H9 (cell line): ENCODE results near the gene IL12B. TPM values are rescaled to one million over a fixed set of nuclear protein-coding genes. Genes with fewer than 3 reads are reported as not detected.

Source experiments
- DNase-seq: peaks from one replicate; pipeline ENCODE4 v3.0.0-alpha.2; 2017
- H2AFZ ChIP-seq: one replicate; pipeline ENCODE4 v1.6.1; 2013; ENCODE audit warnings: mild to moderate bottlenecking, low read length, control low read depth, moderate library complexity
- H2AK5ac ChIP-seq: 2 replicates; pipeline ENCODE4 v1.6.1; 2013; ENCODE audit warnings: low read length, control low read depth, mixed read lengths; ENCODE audit not compliant: insufficient read length
- H2BK120ac ChIP-seq: one replicate; pipeline ENCODE4 v1.6.1; 2013; ENCODE audit warnings: low read depth, mild to moderate bottlenecking, low read length, control low read depth, inconsistent platforms; ENCODE audit not compliant: poor library complexity, severe bottlenecking
- H2BK12ac ChIP-seq: 2 replicates; pipeline ENCODE4 v1.6.1; 2013; ENCODE audit warnings: low read length, control low read depth, mixed read lengths, low read depth; ENCODE audit not compliant: insufficient read length
- H2BK15ac ChIP-seq: 2 replicates; pipeline ENCODE4 v1.6.1; 2013; ENCODE audit warnings: low read depth, low read length, control low read depth
- H2BK20ac ChIP-seq: one replicate; pipeline ENCODE4 v1.6.1; 2013; ENCODE audit warnings: low read depth, mild to moderate bottlenecking, low read length, control low read depth, inconsistent platforms; ENCODE audit not compliant: poor library complexity, severe bottlenecking
- H2BK5ac ChIP-seq: 2 replicates; pipeline ENCODE4 v1.6.1; 2013; ENCODE audit warnings: low read length, control low read depth, mixed read lengths; ENCODE audit not compliant: insufficient read length
- H3K14ac ChIP-seq: 2 replicates; pipeline ENCODE4 v1.6.1; 2013; ENCODE audit warnings: low read length, control low read depth; ENCODE audit not compliant: insufficient read depth
- H3K18ac ChIP-seq: 2 replicates; pipeline ENCODE4 v1.6.1; 2013; ENCODE audit warnings: low read depth, mild to moderate bottlenecking, mixed read lengths, low read length, control low read depth; ENCODE audit not compliant: insufficient read length
- H3K23ac ChIP-seq: 2 replicates; pipeline ENCODE4 v1.6.1; 2013; ENCODE audit warnings: low read length, control low read depth, mixed read lengths, low read depth; ENCODE audit not compliant: insufficient read length
- H3K23me2 ChIP-seq: 2 replicates; pipeline ENCODE4 v1.6.1; 2013; ENCODE audit warnings: low read depth, mild to moderate bottlenecking, mixed read lengths, low read length, control low read depth; ENCODE audit not compliant: insufficient read length, poor library complexity, severe bottlenecking
- H3K27ac ChIP-seq: 2 replicates; pipeline ENCODE4 v1.5.1; 2013; ENCODE audit warnings: low read length, control low read depth, mixed read lengths, low read depth; ENCODE audit not compliant: insufficient read length
- H3K27me3 ChIP-seq: 2 replicates; pipeline ENCODE4 v1.6.1; 2013; ENCODE audit warnings: low read length, control low read depth, inconsistent platforms; ENCODE audit not compliant: insufficient read depth
- H3K4ac ChIP-seq: 2 replicates; pipeline ENCODE4 v1.6.1; 2013; ENCODE audit warnings: low read depth, mild to moderate bottlenecking, control low read depth, inconsistent platforms, low read length, moderate library complexity
- H3K4me1 ChIP-seq: 2 replicates; pipeline ENCODE4 v1.6.1; 2013; ENCODE audit warnings: low read length, control low read depth, inconsistent platforms; ENCODE audit not compliant: insufficient read depth
- H3K4me2 ChIP-seq: 2 replicates; pipeline ENCODE4 v1.6.1; 2013; ENCODE audit warnings: low read length, control low read depth, mixed read lengths; ENCODE audit not compliant: insufficient read length, insufficient read depth
- H3K56ac ChIP-seq: 2 replicates; pipeline ENCODE4 v1.6.1; 2013; ENCODE audit warnings: low read depth, mild to moderate bottlenecking, mixed read lengths, low read length, control low read depth; ENCODE audit not compliant: insufficient read length
- H3K79me1 ChIP-seq: 2 replicates; pipeline ENCODE4 v1.6.1; 2013; ENCODE audit warnings: low read depth, mild to moderate bottlenecking, moderate library complexity, low read length, control low read depth, inconsistent platforms; ENCODE audit not compliant: insufficient read depth, poor library complexity, severe bottlenecking
- H3K79me2 ChIP-seq: 2 replicates; pipeline ENCODE4 v1.6.1; 2013; ENCODE audit warnings: low read length, control low read depth, inconsistent platforms; ENCODE audit not compliant: insufficient read depth
- H3K9ac ChIP-seq: 2 replicates; pipeline ENCODE4 v1.6.1; 2013; ENCODE audit warnings: low read length, control low read depth, mixed read lengths; ENCODE audit not compliant: insufficient read length; ENCODE audit errors: extremely low read depth
- H3K9me3 ChIP-seq: one replicate; pipeline ENCODE4 v1.6.1; 2013; ENCODE audit warnings: low read depth, low read length, inconsistent platforms; ENCODE audit not compliant: control insufficient read depth
- H3T11ph ChIP-seq: one replicate; pipeline ENCODE4 v1.6.1; 2013; ENCODE audit warnings: mild to moderate bottlenecking, low read length, control low read depth, inconsistent platforms
- H4K20me1 ChIP-seq: one replicate; pipeline ENCODE4 v1.6.1; 2013; ENCODE audit not compliant: control insufficient read depth, insufficient read length, insufficient read depth
- H4K5ac ChIP-seq: 2 replicates; pipeline ENCODE4 v1.6.1; 2013; ENCODE audit warnings: low read depth, mild to moderate bottlenecking, mixed read lengths, low read length, control low read depth; ENCODE audit not compliant: insufficient read length
- H4K8ac ChIP-seq: replicated peaks from 2 replicates; pipeline ENCODE4 v1.6.1; 2013; ENCODE audit warnings: low read length, control low read depth, mixed read lengths, low read depth; ENCODE audit not compliant: insufficient read length
- H4K91ac ChIP-seq: 2 replicates; pipeline ENCODE4 v1.6.1; 2013; ENCODE audit warnings: low read depth, mild to moderate bottlenecking, moderate library complexity, mixed read lengths, low read length, control low read depth; ENCODE audit not compliant: insufficient read length
- H3K27ac Mint-ChIP-seq, 3 experiments: 2 replicates in 2 of 3; 3 replicates in 1 of 3; pipeline ENCODE4 v1.8.0; 2020 to 2021; ENCODE audit warnings: mixed read lengths in 3 of 3, mild to moderate bottlenecking in 1 of 3, moderate library complexity in 1 of 3
- H3K27me3 Mint-ChIP-seq: 2 replicates; pipeline ENCODE4 v1.8.0; 2021; ENCODE audit warnings: low read depth, mild to moderate bottlenecking, moderate library complexity, mixed read lengths
- H3K36me3 Mint-ChIP-seq, 3 experiments: 2 replicates in 2 of 3; 3 replicates in 1 of 3; pipeline ENCODE4 v1.8.0; 2020 to 2021; ENCODE audit warnings: low read depth in 3 of 3, mixed read lengths in 3 of 3; ENCODE audit not compliant: insufficient read depth in 1 of 3
- H3K4me1 Mint-ChIP-seq, 2 experiments: 2 replicates each; pipeline ENCODE4 v1.8.0; 2020; ENCODE audit warnings: mixed read lengths in 2 of 2
- H3K4me3 Mint-ChIP-seq, 2 experiments: 2 replicates in 1 of 2; 3 replicates in 1 of 2; pipeline ENCODE4 v1.8.0; 2020 to 2021; ENCODE audit warnings: mild to moderate bottlenecking in 2 of 2, mixed read lengths in 2 of 2, moderate library complexity in 1 of 2
- H3K9me3 Mint-ChIP-seq, 2 experiments: 2 replicates in 1 of 2; 3 replicates in 1 of 2; pipeline ENCODE4 v1.8.0; 2020; ENCODE audit warnings: mild to moderate bottlenecking in 2 of 2, mixed read lengths in 2 of 2, moderate library complexity in 1 of 2
- CTCF ChIP-seq: fragments of 200-600 bp; sonication (generic); conservative IDR thresholded peaks from 3 replicates; pipeline ENCODE4 v1.8.0; 2021; ENCODE audit warnings: antibody characterized with exemption, mild to moderate bottlenecking
- WGBS: extraction: QIAGEN DNeasy Blood & Tissue Kit; methylation state at CpG from one replicate; pipeline ENCODE4 v1.1.7; 2013; ENCODE audit warnings: missing lambda C conversion rate, low lambda C conversion rate, mixed read lengths; ENCODE audit not compliant: insufficient read length; ENCODE audit errors: extremely low coverage; 5-methylcytosine and 5-hydroxymethylcytosine counted together
- total RNA-seq: library from RNA; stranded (reverse); gene quantifications from 2 replicates; pipeline ENCODE4 v1.2.1, GENCODE V29; 2021

IL12B gene
- total RNA-seq, 1 experiment from 2014 or later: not detected

GRCh38 chr5:159286420-159287035, 43.8 kb downstream of the IL12B start:
- no peak overlapping the region for H2AFZ ChIP-seq
- no peaks in the 10 kb centered on the region for H3K79me2 ChIP-seq
- no CpG with 5 or more reads among the region's 8 CpGs for whole genome bisulfite sequencing
- no peak overlapping the region for H2BK15ac ChIP-seq
- no peak overlapping the region for H2BK120ac ChIP-seq
- H3K27me3 ChIP-seq: no peaks in the 10 kb centered on the region
- no peak overlapping the region for H3K9ac ChIP-seq
- H3K27me3 Mint-ChIP-seq: no peaks in the 10 kb centered on the region
- H2AK5ac ChIP-seq: no peak overlapping the region
- H3K27ac ChIP-seq: no peak overlapping the region
- H2BK12ac ChIP-seq: no peak overlapping the region
- no peaks in the 10 kb centered on the region for H4K20me1 ChIP-seq
- peak; percentile 66 for TF ChIP-seq CTCF
- no peak for DNase-seq
- no peak overlapping the region for H3T11ph ChIP-seq
- no peak overlapping the region for H3K23ac ChIP-seq
- no peaks in the 10 kb centered on the region for H3K23me2 ChIP-seq
- H2BK20ac ChIP-seq: no peak overlapping the region
- H3K27ac Mint-ChIP-seq: no peak overlapping the region
- no peak overlapping the region for H3K18ac ChIP-seq
- no peak overlapping the region for H4K8ac ChIP-seq
- H3K14ac ChIP-seq: no peak overlapping the region
- H3K9me3 Mint-ChIP-seq: no peaks in the 10 kb centered on the region
- H3K36me3 Mint-ChIP-seq: peaks cover 0 to 6% (median 4%) of the 10 kb centered on the region in 3 experiments; a peak in 4 of 7 replicates
- no peaks in the 10 kb centered on the region for H3K79me1 ChIP-seq
- H3K4me1 ChIP-seq: no peaks in the 10 kb centered on the region
- no peak overlapping the region for H2BK5ac ChIP-seq
- no peak overlapping the region for H4K91ac ChIP-seq
- H3K4me1 Mint-ChIP-seq: no peaks in the 10 kb centered on the region
- H3K56ac ChIP-seq: no peak overlapping the region
- no peaks in the 10 kb centered on the region for H3K9me3 ChIP-seq
- no peak overlapping the region for H3K4me2 ChIP-seq
- H4K5ac ChIP-seq: no peak overlapping the region
- no peak overlapping the region for H3K4me3 Mint-ChIP-seq
- H3K4ac ChIP-seq: no peak overlapping the region
